Loucy (cell line): Measurements from ENCODE around the gene MOGAT1.

ENCODE experiments used
- CTCF ChIP-seq: fragments of 200-600 bp; sonication (generic); conservative IDR thresholded peaks from 2 replicates; pipeline ENCODE4 v1.5.1; 2014; ENCODE audit warnings: mild to moderate bottlenecking, antibody characterized with exemption, low read length
- EZH2phosphoT487 ChIP-seq: fragments of 200-600 bp; IDR thresholded peaks from 2 replicates; pipeline ENCODE4 v1.6.1; 2018; ENCODE audit warnings: antibody characterized with exemption, mild to moderate bottlenecking, moderate library complexity, borderline replicate concordance

GRCh38 chr2:222751821-222752719 is 80.6 kb downstream of the MOGAT1 start:
- TF ChIP-seq CTCF (no peak), EZH2phosphoT487 (no peak)
